ENCODE results near the gene COG1. TPM values are rescaled to one million over a fixed set of nuclear protein-coding genes. Genes with fewer than 3 reads are reported as not detected.

COG1 gene
- total and polyA plus RNA-seq, 2 donors (not counting 3 experiments of a cell fraction or from before 2014, with no cell fraction given): 26.2 to 39.0 TPM

- DNase-seq (ENCODE audit: low read depth, low spot score) (peak; percentile 21), FAIRE-seq (peak; percentile 78)
- ChIA-PET POLR2A (no interaction called here), CTCF (interaction anchor here (0.5 to 5.3 kb wide), 23 partner anchors 8 to 1435 kb away, joined by 3 to 223 read pairs (median 4); partner anchors contain the start of gene SSTR2)
- Histone ChIP-seq H3K4me1 (ENCODE audit: control insufficient read depth, extremely low read depth, insufficient read depth, low read length) (no peaks in the 10 kb centered on the region), H3K27ac (ENCODE audit: insufficient read depth, low read depth, low read length) (no peak overlapping the region), H3K79me2 (ENCODE audit: control insufficient read depth, insufficient read depth, low read length) (no peaks in the 10 kb centered on the region), H3K9me1 (replicated peaks; ENCODE audit: control insufficient read depth, extremely low read depth, insufficient read depth, low read length) (no peaks in the 10 kb centered on the region), H3K36me3 (ENCODE audit: control insufficient read depth in 2 of 2, extremely low read depth in 1 of 2, insufficient read depth in 2 of 2, low read length in 2 of 2) (no peaks in the 10 kb centered on the region), H3K4me2 (ENCODE audit: insufficient read depth, low read length) (no peak overlapping the region), H3K4me3 (replicated peaks in 1 of 3; ENCODE audit: insufficient read depth in 1 of 3, low read depth in 1 of 3, low read length in 3 of 3) (no peak overlapping the region), H4K20me1 (replicated peaks; ENCODE audit: control insufficient read depth, extremely low read depth, insufficient read depth, low read length) (no peaks in the 10 kb centered on the region), H3K9me3 (replicated peaks; ENCODE audit: control insufficient read depth, insufficient read depth, low read length) (no peaks in the 10 kb centered on the region), H3K9ac (replicated peaks; ENCODE audit: extremely low read depth, insufficient read depth, low read length) (no peak overlapping the region), H2AFZ (ENCODE audit: low read depth, low read length) (no peak overlapping the region), H3K27me3 (ENCODE audit: control insufficient read depth in 2 of 2, insufficient read depth in 2 of 2, low read length in 2 of 2) (peaks cover 8 to 11% of the 10 kb centered on the region in 2 experiments)
- intact Hi-C loops (cut with micrococcal nuclease): loop anchor here (1.0 kb wide), 3 partner anchors 170 to 596 kb away; no protein-coding TSS in a partner anchor
- TF ChIP-seq FOS (IDR thresholded peaks at IDR 0.05; ENCODE audit: borderline replicate concordance, insufficient read depth, low read length) (no peak), POLR2A (IDR thresholded peaks at IDR 0.05; ENCODE audit: low read depth, low read length) (no peak), JUN (IDR thresholded peaks at IDR 0.05; ENCODE audit: borderline replicate concordance, insufficient read depth, insufficient read length, low read depth) (no peak), GATA2 (IDR thresholded peaks at IDR 0.05; ENCODE audit: insufficient read depth, insufficient read length, low read depth, low read length) (no peak), POLR2AphosphoS5 (IDR thresholded peaks at IDR 0.05; ENCODE audit: insufficient read depth, low read depth, low read length) (no peak), CTCF (IDR thresholded peaks at IDR 0.05; ENCODE audit: extremely low read depth in 1 of 2, insufficient read depth in 1 of 2, low read depth in 1 of 2, low read length in 2 of 2) (peak; percentile 76 to 77), EZH2 (IDR thresholded peaks at IDR 0.05; ENCODE audit: borderline replicate concordance, low read depth, low read length, severe bottlenecking) (no peak), MYC (IDR thresholded peaks at IDR 0.05; ENCODE audit: low read depth, low read length) (no peak)
- no TSS peak for BruUV-seq (replicated peaks)
- dilution Hi-C loops (cut with MboI; ENCODE audit: extremely low pct_ligation_motif_present, low sequenced_read_pairs): no loop called here
Observed at GRCh38 chr17:73156166-73156840, 36.6 kb upstream of the COG1 start.

All from endothelial cell of umbilical vein (primary cell).